Measurements from ENCODE around the gene LFNG.

GRCh38 chr7:2542916-2543871 lies 23.6 kb downstream of the LFNG start:
- no peak for TF ChIP-seq CTCF (IDR thresholded peaks at IDR 0.05)
- TF ChIP-seq POLR2AphosphoS5 (IDR thresholded peaks at IDR 0.05), result no peak

Data from upper lobe of left lung (tissue), 4 donors.